GM12878 (cell line): Measurements from ENCODE around the gene TMEM37. TPM values are rescaled to one million over a fixed set of nuclear protein-coding genes. Genes with fewer than 3 reads are reported as not detected.

ENCODE experiments used
- ATAC-seq: fragments of 200-7000 bp; cut with Tn5 transposase; 3 replicates; pipeline ENCODE4 v1.9.1; 2020; ENCODE audit warnings: mild to moderate bottlenecking, moderate library complexity
- BruUV-seq: library from RNA; stranded (reverse); fragments of 400-500 nt; replicated peaks from 2 replicates; lab custom pipeline; 2021; lab: Mats Ljungman, UMichigan
- CTCF ChIA-PET: fragments of 300-600 bp; sonication (Branson Sonifier 250); formaldehyde crosslinking; extraction: SDS; loops from one replicate; lab custom pipeline; 2021; ENCODE audit warnings: inconsistent platforms; lab: Yijun Ruan, JAX
- POLR2A ChIA-PET: fragments of 350-600 bp; formaldehyde crosslinking; extraction: SDS; loops from one replicate; lab custom pipeline; 2021; ENCODE audit warnings: inconsistent platforms; lab: Charles Lee
- RAD21 ChIA-PET: fragments of 300-600 bp; sonication (Branson Sonifier 250); formaldehyde crosslinking; loops from one replicate; lab custom pipeline; 2023; ENCODE audit warnings: antibody characterized with exemption; ENCODE audit not compliant: unreplicated experiment; lab: Charles Lee
- SMC1A ChIA-PET: fragments of 300-600 bp; sonication (Branson Sonifier 250); formaldehyde crosslinking; loops from one replicate; lab custom pipeline; 2023; ENCODE audit not compliant: unreplicated experiment, uncharacterized antibody; lab: Charles Lee
- DNase-seq: peaks from one replicate; pipeline ENCODE4 v3.0.0-alpha.2; 2011; ENCODE audit warnings: low read depth, low spot score
- FAIRE-seq: peaks from 3 replicates; lab custom pipeline; 2011; peaks lifted over from hg19 to GRCh38; lab: Jason Lieb, UNC
- H2AFZ ChIP-seq: 2 replicates; pipeline ENCODE4 v1.6.0; 2011; ENCODE audit warnings: low read depth, low read length, control low read depth; ENCODE audit not compliant: control insufficient read depth
- H3K27ac ChIP-seq: 2 replicates; pipeline ENCODE4 v1.5.1; 2011; ENCODE audit warnings: control low read depth; ENCODE audit not compliant: control insufficient read depth, insufficient read depth
- H3K27me3 ChIP-seq, 2 experiments: replicated peaks in 1 of 2; 2 replicates each; pipeline versions ENCODE4 v1.6.0 to v1.6.1; 2011; ENCODE audit warnings: low read length in 1 of 2; ENCODE audit not compliant: control insufficient read depth in 2 of 2, insufficient read depth in 2 of 2
- H3K36me3 ChIP-seq, 2 experiments: 2 replicates each; pipeline ENCODE4 v1.5.1; 2011; ENCODE audit warnings: low read length in 1 of 2; ENCODE audit not compliant: control insufficient read depth in 2 of 2, insufficient read depth in 2 of 2
- H3K4me1 ChIP-seq: 2 replicates; pipeline ENCODE4 v1.6.1; 2011; ENCODE audit warnings: mild to moderate bottlenecking, low read length, moderate library complexity, mixed read lengths; ENCODE audit not compliant: control insufficient read depth, insufficient read depth
- H3K4me2 ChIP-seq: 2 replicates; pipeline ENCODE4 v1.6.0; 2011; ENCODE audit warnings: control low read depth; ENCODE audit not compliant: control insufficient read depth, insufficient read depth
- H3K4me3 ChIP-seq: fragments of 200-600 bp; sonication (generic); 2 replicates; pipeline ENCODE4 v1.5.1; 2016
- H3K79me2 ChIP-seq: 2 replicates; pipeline ENCODE4 v1.6.0; 2011; ENCODE audit warnings: low read length; ENCODE audit not compliant: control insufficient read depth, insufficient read depth
- H3K9ac ChIP-seq: 2 replicates; pipeline ENCODE4 v1.8.0; 2011; ENCODE audit warnings: low read length, control low read depth, mixed read lengths; ENCODE audit not compliant: control insufficient read depth, insufficient read depth
- H3K9me3 ChIP-seq: replicated peaks from 3 replicates; pipeline ENCODE4 v1.5.1; 2011; ENCODE audit warnings: mild to moderate bottlenecking, low read length; ENCODE audit not compliant: control insufficient read depth, insufficient read depth
- H4K20me1 ChIP-seq: 2 replicates; pipeline ENCODE4 v1.6.0; 2011; ENCODE audit not compliant: control insufficient read depth, insufficient read depth
- BHLHE40 ChIP-seq, 2 experiments: fragments of 450-650 bp in 1 of 2; IDR thresholded peaks; 2 replicates each; pipeline ENCODE4 v1.6.1; 2011 to 2017; ENCODE audit warnings: low read depth in 2 of 2, borderline replicate concordance in 1 of 2, improper control_type of control experiment in 1 of 2, low read length in 1 of 2, mild to moderate bottlenecking in 1 of 2
- CREB1 ChIP-seq: IDR thresholded peaks from 2 replicates; pipeline ENCODE4 v1.6.1; 2012; ENCODE audit warnings: low read depth, mild to moderate bottlenecking, inconsistent platforms
- FOXK2 ChIP-seq: fragments of 450-650 bp; IDR thresholded peaks from 2 replicates; pipeline ENCODE4 v1.6.1; 2017; ENCODE audit warnings: mild to moderate bottlenecking, moderate library complexity
- HDAC6 ChIP-seq: fragments of 200-600 bp; sonication (generic); IDR thresholded peaks from one replicate; pipeline ENCODE4 v1.8.0; 2017; ENCODE audit warnings: antibody characterized with exemption; ENCODE audit not compliant: unreplicated experiment
- HSF1 ChIP-seq: fragments of 150-350 bp; IDR thresholded peaks from 2 replicates; pipeline ENCODE4 v1.6.1; 2014; ENCODE audit warnings: mild to moderate bottlenecking, low read depth, low read length
- JUNB ChIP-seq: IDR thresholded peaks from 2 replicates; pipeline ENCODE4 v1.6.1; 2016; ENCODE audit warnings: antibody characterized with exemption, mild to moderate bottlenecking
- JUND ChIP-seq: IDR thresholded peaks from 2 replicates; pipeline ENCODE4 v1.6.1; 2012; ENCODE audit warnings: low read depth, mild to moderate bottlenecking, low read length, improper control_type of control experiment, moderate library complexity
- MEF2B ChIP-seq: fragments of 450-650 bp; IDR thresholded peaks from 2 replicates; pipeline ENCODE4 v1.6.1; 2018; ENCODE audit warnings: mild to moderate bottlenecking, moderate library complexity; ENCODE audit not compliant: partially characterized antibody, poor library complexity, severe bottlenecking
- NFYB ChIP-seq: IDR thresholded peaks from 2 replicates; pipeline ENCODE4 v1.6.1; 2011; ENCODE audit warnings: low read depth, mild to moderate bottlenecking, low read length, improper control_type of control experiment, moderate library complexity; ENCODE audit not compliant: insufficient read depth
- NR2C2 ChIP-seq: IDR thresholded peaks from 2 replicates; pipeline ENCODE4 v1.6.1; 2011; ENCODE audit warnings: borderline replicate concordance, low read depth; ENCODE audit not compliant: control insufficient read depth, insufficient read length
- NR2F1 ChIP-seq: fragments of 450-650 bp; conservative IDR thresholded peaks from 2 replicates; pipeline ENCODE4 v1.6.1; 2017; ENCODE audit warnings: mild to moderate bottlenecking
- SMAD5 ChIP-seq: IDR thresholded peaks from 2 replicates; pipeline ENCODE4 v1.6.1; 2016; ENCODE audit warnings: antibody characterized with exemption, low read depth
- SUZ12 ChIP-seq: fragments of 200-600 bp; sonication (generic); IDR thresholded peaks from one replicate; pipeline ENCODE4 v1.6.1; 2018; ENCODE audit warnings: antibody characterized with exemption, mild to moderate bottlenecking; ENCODE audit not compliant: unreplicated experiment
- TAF1 ChIP-seq: IDR thresholded peaks from 2 replicates; pipeline ENCODE4 v1.6.1; 2011; ENCODE audit warnings: mild to moderate bottlenecking, low read depth, low read length, borderline replicate concordance
- WGBS: methylation state at CpG from one replicate; pipeline ENCODE4 v1.1.6; 2016; ENCODE audit warnings: low lambda C conversion rate; ENCODE audit not compliant: insufficient replicate concordance, insufficient coverage; ENCODE audit errors: missing lambda C conversion rate; 5-methylcytosine and 5-hydroxymethylcytosine counted together
- in situ Hi-C: fragments of 300-500 bp; cut with MboI; formaldehyde crosslinking; loops from 9 replicates; pipeline ENCODE4 v1.14.3; 2018; ENCODE audit warnings: mixed read lengths
- intact Hi-C: fragments of 100-400 bp; cut with micrococcal nuclease; formaldehyde crosslinking; loops from one replicate; pipeline ENCODE4 v1.14.2; 2022; ENCODE audit not compliant: unreplicated experiment
- polyA plus RNA-seq, 11 experiments: library from polyadenylated mRNA; depleted of rRNA in 4 of 11; unstranded in 6 of 11; stranded (reverse) in 5 of 11; fragments of >200 nt; fragmentation: Nextera tagmentation in 4 of 11; fragmentation: Illumina TruSeq in 1 of 11; extraction: Ambion mirVana in 4 of 11; extraction: Trizol in 1 of 11; gene quantifications; 1 replicate in 1 of 11; 2 replicates in 10 of 11; pipeline versions ENCODE4 v1.2.1 to v1.2.3, GENCODE V29; 2011 to 2016; ENCODE audit warnings: inconsistent platforms in 2 of 11, missing spikeins in 2 of 11, low read depth in 1 of 11
- total RNA-seq, 4 experiments: library from RNA; depleted of rRNA in 3 of 4; stranded (reverse); fragments of >200 nt in 3 of 4; fragmentation: Illumina TruSeq in 1 of 4; extraction: Trizol in 1 of 4; gene quantifications; 2 replicates each; pipeline versions ENCODE4 v1.2.1 to v1.2.3, GENCODE V29; 2013 to 2021
- TF ChIP-seq, protein P1 (sequence below): fragments of 450-650 bp; IDR thresholded peaks from 2 replicates; pipeline ENCODE4 v1.6.1; 2016; ENCODE audit warnings: mild to moderate bottlenecking, moderate library complexity, borderline replicate concordance
- TF ChIP-seq, protein P2 (sequence below): fragments of 450-650 bp; formaldehyde crosslinking; IDR thresholded peaks from 2 replicates; pipeline ENCODE4 v1.4.0; 2022; ENCODE audit warnings: mild to moderate bottlenecking, moderate library complexity

The TMEM37 gene
- total and polyA plus RNA-seq, 10 of the 15 experiments (the other 5 are each of a cell fraction or from before 2014, with no cell fraction given), result 0.07 to 0.67 (median 0.24) TPM; not detected in 3

DNA sequence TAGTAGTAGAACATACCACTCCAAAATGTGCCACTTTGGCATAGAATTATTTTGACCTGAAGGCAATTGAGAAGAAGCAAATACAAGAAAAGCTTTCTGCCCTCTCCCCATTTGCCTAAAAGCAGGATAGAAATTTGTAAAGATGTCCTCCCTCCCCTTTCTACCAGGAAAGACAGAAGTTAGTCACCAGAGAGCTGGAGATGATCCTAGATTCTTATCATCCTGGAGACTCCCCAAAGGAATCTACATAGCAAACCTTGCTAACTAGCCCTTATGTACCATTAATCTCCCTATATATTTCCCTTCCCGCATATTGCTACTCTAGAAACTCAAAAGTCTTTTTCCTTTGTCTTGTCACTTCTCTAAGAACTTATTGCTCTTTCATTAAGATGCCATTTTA is 12.6 kb upstream of the TMEM37 start:
- no peak for TF ChIP-seq NR2C2
- no peak for TF ChIP-seq MEF2B
- TF ChIP-seq SMAD5, result no peak
- no peak for TF ChIP-seq TAF1
- no peak for TF ChIP-seq NFYB
- TF ChIP-seq JUND, result no peak
- no peak for TF ChIP-seq CREB1
- no peak for TF ChIP-seq HSF1
- TF ChIP-seq, protein P1, sequence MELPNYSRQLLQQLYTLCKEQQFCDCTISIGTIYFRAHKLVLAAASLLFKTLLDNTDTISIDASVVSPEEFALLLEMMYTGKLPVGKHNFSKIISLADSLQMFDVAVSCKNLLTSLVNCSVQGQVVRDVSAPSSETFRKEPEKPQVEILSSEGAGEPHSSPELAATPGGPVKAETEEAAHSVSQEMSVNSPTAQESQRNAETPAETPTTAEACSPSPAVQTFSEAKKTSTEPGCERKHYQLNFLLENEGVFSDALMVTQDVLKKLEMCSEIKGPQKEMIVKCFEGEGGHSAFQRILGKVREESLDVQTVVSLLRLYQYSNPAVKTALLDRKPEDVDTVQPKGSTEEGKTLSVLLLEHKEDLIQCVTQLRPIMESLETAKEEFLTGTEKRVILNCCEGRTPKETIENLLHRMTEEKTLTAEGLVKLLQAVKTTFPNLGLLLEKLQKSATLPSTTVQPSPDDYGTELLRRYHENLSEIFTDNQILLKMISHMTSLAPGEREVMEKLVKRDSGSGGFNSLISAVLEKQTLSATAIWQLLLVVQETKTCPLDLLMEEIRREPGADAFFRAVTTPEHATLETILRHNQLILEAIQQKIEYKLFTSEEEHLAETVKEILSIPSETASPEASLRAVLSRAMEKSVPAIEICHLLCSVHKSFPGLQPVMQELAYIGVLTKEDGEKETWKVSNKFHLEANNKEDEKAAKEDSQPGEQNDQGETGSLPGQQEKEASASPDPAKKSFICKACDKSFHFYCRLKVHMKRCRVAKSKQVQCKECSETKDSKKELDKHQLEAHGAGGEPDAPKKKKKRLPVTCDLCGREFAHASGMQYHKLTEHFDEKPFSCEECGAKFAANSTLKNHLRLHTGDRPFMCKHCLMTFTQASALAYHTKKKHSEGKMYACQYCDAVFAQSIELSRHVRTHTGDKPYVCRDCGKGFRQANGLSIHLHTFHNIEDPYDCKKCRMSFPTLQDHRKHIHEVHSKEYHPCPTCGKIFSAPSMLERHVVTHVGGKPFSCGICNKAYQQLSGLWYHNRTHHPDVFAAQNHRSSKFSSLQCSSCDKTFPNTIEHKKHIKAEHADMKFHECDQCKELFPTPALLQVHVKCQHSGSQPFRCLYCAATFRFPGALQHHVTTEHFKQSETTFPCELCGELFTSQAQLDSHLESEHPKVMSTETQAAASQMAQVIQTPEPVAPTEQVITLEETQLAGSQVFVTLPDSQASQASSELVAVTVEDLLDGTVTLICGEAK, result no peak
- TF ChIP-seq BHLHE40 (IDR thresholded peaks at IDR 0.05; ENCODE audit: borderline replicate concordance in 1 of 2, low read depth in 2 of 2, low read length in 1 of 2), result no peak
- no peak for TF ChIP-seq FOXK2
- no peak for TF ChIP-seq SUZ12
- no peak for TF ChIP-seq HDAC6
- TF ChIP-seq, protein P2, sequence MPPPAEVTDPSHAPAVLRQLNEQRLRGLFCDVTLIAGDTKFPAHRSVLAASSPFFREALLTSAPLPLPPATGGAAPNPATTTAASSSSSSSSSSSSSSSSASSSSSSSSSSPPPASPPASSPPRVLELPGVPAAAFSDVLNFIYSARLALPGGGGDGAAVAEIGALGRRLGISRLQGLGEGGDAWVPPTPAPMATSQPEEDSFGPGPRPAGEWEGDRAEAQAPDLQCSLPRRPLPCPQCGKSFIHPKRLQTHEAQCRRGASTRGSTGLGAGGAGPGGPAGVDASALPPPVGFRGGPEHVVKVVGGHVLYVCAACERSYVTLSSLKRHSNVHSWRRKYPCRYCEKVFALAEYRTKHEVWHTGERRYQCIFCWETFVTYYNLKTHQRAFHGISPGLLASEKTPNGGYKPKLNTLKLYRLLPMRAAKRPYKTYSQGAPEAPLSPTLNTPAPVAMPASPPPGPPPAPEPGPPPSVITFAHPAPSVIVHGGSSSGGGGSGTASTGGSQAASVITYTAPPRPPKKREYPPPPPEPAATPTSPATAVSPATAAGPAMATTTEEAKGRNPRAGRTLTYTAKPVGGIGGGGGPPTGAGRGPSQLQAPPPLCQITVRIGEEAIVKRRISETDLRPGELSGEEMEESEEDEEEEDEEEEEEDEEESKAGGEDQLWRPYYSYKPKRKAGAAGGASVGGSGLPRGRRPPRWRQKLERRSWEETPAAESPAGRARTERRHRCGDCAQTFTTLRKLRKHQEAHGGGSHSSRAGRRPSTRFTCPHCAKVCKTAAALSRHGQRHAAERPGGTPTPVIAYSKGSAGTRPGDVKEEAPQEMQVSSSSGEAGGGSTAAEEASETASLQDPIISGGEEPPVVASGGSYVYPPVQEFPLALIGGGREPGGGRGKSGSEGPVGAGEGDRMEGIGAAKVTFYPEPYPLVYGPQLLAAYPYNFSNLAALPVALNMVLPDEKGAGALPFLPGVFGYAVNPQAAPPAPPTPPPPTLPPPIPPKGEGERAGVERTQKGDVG (CRISPR knock-in tag), result no peak
- TF ChIP-seq JUNB, result no peak
- no peak for TF ChIP-seq NR2F1
- CTCF ChIA-PET, result interaction anchor here (1.6 kb wide), 1 partner anchor 10 kb away, joined by 3 read pairs; no protein-coding TSS in a partner anchor
- no peaks in the 10 kb centered on the region for H3K36me3 ChIP-seq
- 0 out of 4 replicates have a peak, but pooled peaks cover 0 to 2% of the 10 kb centered on the region in 2 experiments for H3K27me3 ChIP-seq
- ATAC-seq (no peak), FAIRE-seq (no peak), DNase-seq (no peak)
- intact Hi-C loops (no loop called here), in situ Hi-C loops (no loop called here)
- H4K20me1 ChIP-seq, result no peaks in the 10 kb centered on the region
- no peak overlapping the region for H3K4me3 ChIP-seq
- RAD21 ChIA-PET, result no interaction called here
- SMC1A ChIA-PET, result no interaction called here
- H3K4me2 ChIP-seq, result no peak overlapping the region
- BruUV-seq, result no TSS peak
- H3K4me1 ChIP-seq, result no peaks in the 10 kb centered on the region
- H3K9me3 ChIP-seq, result peaks cover 3% of the 10 kb centered on the region; the same call in 2 of the 3 replicates
- H3K9ac ChIP-seq, result no peak overlapping the region
- no peaks in the 10 kb centered on the region for H3K79me2 ChIP-seq
- 28% methylated on average over 1 of the region's 1 CpG for whole genome bisulfite sequencing
- no peak overlapping the region for H3K27ac ChIP-seq
- POLR2A ChIA-PET, result no interaction called here
- H2AFZ ChIP-seq, result no peak overlapping the region
